ENCODE data around the gene CLK4. TPM values are rescaled to one million over a fixed set of nuclear protein-coding genes. Genes with fewer than 3 reads are reported as not detected.

CLK4 gene
- total and polyA plus RNA-seq, 12 donors, result 7.3 to 57.0 (median 29.0) TPM

DNA sequence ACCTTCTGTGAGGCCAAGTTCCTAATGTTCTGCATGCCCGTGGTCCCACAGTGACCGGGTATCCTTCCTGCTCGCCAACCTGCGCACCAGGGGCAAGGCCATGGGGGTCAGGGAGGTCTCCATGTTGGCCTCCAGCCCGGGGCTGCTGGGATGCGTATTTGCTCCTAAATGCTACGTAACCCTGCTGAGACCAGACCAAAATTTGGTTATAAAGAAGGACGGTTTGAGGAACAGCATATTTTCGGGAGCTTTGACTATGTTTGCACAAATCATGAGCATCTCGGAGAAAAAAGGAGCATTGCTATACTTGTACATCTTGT is 35.7 kb upstream of the CLK4 start:
- TF ChIP-seq, protein P1, sequence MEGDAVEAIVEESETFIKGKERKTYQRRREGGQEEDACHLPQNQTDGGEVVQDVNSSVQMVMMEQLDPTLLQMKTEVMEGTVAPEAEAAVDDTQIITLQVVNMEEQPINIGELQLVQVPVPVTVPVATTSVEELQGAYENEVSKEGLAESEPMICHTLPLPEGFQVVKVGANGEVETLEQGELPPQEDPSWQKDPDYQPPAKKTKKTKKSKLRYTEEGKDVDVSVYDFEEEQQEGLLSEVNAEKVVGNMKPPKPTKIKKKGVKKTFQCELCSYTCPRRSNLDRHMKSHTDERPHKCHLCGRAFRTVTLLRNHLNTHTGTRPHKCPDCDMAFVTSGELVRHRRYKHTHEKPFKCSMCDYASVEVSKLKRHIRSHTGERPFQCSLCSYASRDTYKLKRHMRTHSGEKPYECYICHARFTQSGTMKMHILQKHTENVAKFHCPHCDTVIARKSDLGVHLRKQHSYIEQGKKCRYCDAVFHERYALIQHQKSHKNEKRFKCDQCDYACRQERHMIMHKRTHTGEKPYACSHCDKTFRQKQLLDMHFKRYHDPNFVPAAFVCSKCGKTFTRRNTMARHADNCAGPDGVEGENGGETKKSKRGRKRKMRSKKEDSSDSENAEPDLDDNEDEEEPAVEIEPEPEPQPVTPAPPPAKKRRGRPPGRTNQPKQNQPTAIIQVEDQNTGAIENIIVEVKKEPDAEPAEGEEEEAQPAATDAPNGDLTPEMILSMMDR (IDR thresholded peaks at IDR 0.05), result no peak
- no peak for TF ChIP-seq POLR2A (IDR thresholded peaks at IDR 0.05)
- Histone ChIP-seq H3K4me1 (replicated peaks in 1 of 2) (no peaks in the 10 kb centered on the region), H3K36me3 (replicated peaks in 1 of 2) (no peaks in the 10 kb centered on the region), H3K27me3 (no peaks in the 10 kb centered on the region), H3K9me3 (replicated peaks in 1 of 3) (no peaks in the 10 kb centered on the region), H3K27ac (no peak overlapping the region), H3K4me3 (no peak overlapping the region)
- WGBS, 4 donors, result 87 to 91% (median 88%) methylated on average over 10 of the region's 10 CpGs
- intact Hi-C loops (cut with DNase I), result no loop called here
- DNase-seq, result no peak

DNA sequence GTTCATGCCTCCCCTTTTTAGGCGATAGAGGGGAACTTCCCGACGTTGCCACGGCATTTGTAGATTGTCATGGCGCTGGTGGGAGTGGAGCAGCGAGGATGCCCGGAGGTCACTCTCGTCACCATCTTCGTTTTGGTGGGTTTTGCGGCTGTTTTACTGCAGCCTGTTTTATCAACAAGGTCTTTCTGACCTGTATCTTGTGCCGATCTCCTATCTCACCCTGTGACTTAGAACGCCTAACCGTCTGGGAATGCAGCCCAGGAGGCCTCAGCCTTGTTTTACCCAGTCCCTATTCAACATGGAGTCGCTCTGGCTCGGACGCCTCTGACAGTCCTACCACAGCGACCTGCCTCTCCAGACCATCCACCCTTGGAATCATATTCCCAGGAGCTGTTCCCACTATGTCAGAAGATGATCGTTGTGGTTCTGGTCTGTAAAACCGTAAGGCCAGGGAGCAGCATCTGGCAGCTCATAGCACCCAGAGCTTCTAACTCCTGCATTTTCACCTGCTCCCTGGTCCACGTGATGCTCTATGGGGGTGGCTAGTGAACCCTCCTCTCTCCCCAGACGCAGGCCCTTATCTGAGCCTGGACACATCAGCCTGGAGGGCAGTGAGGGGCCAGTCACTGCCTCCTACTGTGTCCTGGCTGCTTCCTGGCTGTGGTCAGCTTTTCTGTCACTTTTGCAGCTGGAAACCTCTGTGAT is 35.1 kb upstream of the CLK4 start:
- DNase-seq, result no peak
- WGBS, 4 donors, result 86 to 91% (median 88%) methylated on average over 21 of the region's 21 CpGs
- Histone ChIP-seq H3K4me1 (replicated peaks in 1 of 2) (no peaks in the 10 kb centered on the region), H3K27ac (no peak overlapping the region), H3K36me3 (replicated peaks in 1 of 2) (no peaks in the 10 kb centered on the region), H3K27me3 (no peaks in the 10 kb centered on the region), H3K4me3 (no peak overlapping the region), H3K9me3 (replicated peaks in 1 of 3) (no peaks in the 10 kb centered on the region)
- intact Hi-C loops (cut with DNase I), result no loop called here
- TF ChIP-seq, protein P1 (IDR thresholded peaks at IDR 0.05), result no peak
- no peak for TF ChIP-seq POLR2A (IDR thresholded peaks at IDR 0.05)

DNA sequence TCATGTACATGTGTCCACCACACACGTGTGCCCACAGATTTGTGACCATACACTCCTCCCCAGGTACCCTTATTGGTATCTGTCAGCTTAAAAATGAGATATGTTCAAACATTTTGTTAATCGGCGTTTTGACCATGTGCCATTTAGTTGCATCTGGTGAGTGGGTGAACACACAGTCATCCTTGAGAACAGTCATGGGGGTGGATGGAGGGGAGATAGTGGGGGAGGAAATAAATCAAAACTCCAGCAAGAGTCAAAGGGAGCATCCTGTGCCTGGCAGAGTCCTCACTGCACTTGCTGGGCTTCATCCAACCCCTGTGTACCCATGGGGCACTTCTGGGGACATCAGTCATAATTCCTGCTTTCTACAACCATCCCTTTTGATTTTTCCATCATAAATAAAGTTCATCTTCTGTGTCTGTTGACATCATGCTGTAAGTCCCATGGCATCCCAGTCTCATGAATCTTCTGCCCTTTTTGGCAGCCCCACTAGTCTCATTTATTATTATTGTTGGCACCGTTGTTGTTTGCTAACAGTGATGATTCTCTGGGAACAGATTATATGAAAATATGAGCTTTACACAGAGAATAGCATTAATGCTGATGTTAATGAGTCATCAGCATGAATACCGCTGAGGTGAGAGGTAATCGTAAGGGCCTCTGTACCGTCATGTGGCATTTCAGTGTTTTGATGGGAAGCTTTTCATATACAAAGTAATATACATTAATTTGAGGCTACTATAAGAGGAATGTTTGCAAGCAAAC is 24.4 kb upstream of the CLK4 start:
- no peak for DNase-seq
- TF ChIP-seq, protein P1 (IDR thresholded peaks at IDR 0.05), result no peak
- no peak for TF ChIP-seq POLR2A (IDR thresholded peaks at IDR 0.05)
- 57 to 63% (median 60%) methylated on average over 7 of the region's 7 CpGs for WGBS, 4 donors
- Histone ChIP-seq H3K9me3 (replicated peaks in 1 of 3) (no peaks in the 10 kb centered on the region), H3K27me3 (no peaks in the 10 kb centered on the region), H3K27ac (no peak overlapping the region), H3K4me1 (replicated peaks in 1 of 2) (no peaks in the 10 kb centered on the region), H3K4me3 (no peak overlapping the region), H3K36me3 (replicated peaks in 1 of 2) (no peaks in the 10 kb centered on the region)
- intact Hi-C loops (cut with DNase I), result no loop called here

DNA sequence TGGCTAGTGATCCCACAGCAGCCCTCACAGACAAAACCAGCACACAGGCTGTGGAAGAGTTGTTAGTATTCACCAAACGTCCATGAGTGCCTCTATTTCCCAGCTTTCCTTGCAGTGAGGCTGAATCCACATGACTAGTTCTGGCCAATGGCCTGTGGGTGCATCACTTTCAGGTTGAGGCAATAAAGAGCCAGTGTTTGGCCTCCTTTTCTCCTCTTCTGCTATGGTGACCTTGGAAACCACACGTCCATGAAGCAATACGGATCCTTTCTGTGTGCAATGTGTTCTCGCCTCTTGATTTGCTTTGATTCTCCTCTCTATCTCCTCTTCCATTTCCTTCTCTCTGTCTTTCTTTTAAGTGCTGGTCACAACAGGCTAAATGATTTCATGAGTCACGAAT is 23.4 kb upstream of the CLK4 start:
- no peak overlapping the region for H3K4me3 ChIP-seq
- intact Hi-C loops (cut with DNase I), result no loop called here
- TF ChIP-seq, protein P1 (IDR thresholded peaks at IDR 0.05), result no peak
- TF ChIP-seq POLR2A (IDR thresholded peaks at IDR 0.05), result no peak
- H3K36me3 ChIP-seq (replicated peaks in 1 of 2), result no peaks in the 10 kb centered on the region
- H3K27ac ChIP-seq, result no peak overlapping the region
- no peak for DNase-seq
- no peaks in the 10 kb centered on the region for H3K27me3 ChIP-seq
- H3K4me1 ChIP-seq (replicated peaks in 1 of 2), result no peaks in the 10 kb centered on the region
- no peaks in the 10 kb centered on the region for H3K9me3 ChIP-seq (replicated peaks in 1 of 3)
- WGBS, 4 donors, result 55 to 77% (median 70%) methylated on average over 5 of the region's 5 CpGs
